ENCODE measurements around the gene SEMA4A.

SEMA4A gene

DNA sequence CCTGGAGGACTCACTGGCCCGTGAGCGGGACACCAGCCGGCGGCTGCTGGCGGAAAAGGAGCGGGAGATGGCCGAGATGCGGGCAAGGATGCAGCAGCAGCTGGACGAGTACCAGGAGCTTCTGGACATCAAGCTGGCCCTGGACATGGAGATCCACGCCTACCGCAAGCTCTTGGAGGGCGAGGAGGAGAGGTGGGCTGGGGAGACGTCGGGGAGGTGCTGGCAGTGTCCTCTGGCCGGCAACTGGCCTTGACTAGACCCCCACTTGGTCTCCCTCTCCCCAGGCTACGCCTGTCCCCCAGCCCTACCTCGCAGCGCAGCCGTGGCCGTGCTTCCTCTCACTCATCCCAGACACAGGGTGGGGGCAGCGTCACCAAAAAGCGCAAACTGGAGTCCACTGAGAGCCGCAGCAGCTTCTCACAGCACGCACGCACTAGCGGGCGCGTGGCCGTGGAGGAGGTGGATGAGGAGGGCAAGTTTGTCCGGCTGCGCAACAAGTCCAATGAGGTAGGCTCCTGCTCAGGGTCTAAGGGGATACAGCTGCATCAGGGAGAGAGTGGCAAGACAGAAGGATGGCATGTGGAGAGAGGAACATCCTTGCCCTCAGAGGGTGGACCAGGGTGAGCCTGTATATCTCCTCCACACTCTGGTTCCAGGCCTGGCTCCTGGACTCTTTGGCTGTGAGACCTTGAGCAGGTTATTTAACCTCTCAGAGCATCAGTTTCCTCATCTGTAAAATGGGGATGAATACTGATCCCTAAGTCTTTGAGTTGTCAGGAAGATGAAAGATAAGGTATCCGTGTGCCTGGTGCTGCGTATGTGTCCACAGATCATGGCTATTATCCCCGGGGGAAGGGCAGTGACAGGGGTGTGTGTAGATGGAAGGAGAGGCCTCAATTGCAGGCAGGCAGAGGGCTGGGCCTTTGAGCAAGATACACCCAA is 17.2 kb upstream of the SEMA4A start:
- no peak for DNase-seq (ENCODE audit: low read depth in 2 of 2)

DNA sequence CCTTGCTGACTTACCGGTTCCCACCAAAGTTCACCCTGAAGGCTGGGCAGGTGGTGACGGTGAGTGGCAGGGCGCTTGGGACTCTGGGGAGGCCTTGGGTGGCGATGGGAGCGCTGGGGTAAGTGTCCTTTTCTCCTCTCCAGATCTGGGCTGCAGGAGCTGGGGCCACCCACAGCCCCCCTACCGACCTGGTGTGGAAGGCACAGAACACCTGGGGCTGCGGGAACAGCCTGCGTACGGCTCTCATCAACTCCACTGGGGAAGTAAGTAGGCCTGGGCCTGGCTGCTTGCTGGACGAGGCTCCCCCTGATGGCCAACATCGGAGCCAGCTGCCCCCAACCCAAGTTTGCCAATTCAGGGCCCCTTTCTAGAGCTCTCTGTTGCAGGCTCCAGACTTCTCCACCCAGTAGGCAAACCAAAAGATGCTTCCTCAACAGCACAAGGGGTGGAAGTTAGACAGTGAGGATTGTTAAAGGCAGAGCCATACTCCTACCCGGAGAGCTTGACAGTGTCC is 16.4 kb upstream of the SEMA4A start:
- no peak for DNase-seq (ENCODE audit: low read depth in 2 of 2)

DNA sequence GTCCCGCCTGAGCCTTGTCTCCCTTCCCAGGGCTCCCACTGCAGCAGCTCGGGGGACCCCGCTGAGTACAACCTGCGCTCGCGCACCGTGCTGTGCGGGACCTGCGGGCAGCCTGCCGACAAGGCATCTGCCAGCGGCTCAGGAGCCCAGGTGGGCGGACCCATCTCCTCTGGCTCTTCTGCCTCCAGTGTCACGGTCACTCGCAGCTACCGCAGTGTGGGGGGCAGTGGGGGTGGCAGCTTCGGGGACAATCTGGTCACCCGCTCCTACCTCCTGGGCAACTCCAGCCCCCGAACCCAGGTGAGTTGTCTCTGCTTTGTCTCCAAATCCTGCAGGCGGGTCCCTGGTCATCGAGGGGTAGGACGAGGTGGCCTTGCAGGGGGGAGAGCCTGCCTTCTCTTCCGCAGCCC is 14.9 kb upstream of the SEMA4A start:
- DNase-seq (ENCODE audit: low read depth in 2 of 2) = no peak

DNA sequence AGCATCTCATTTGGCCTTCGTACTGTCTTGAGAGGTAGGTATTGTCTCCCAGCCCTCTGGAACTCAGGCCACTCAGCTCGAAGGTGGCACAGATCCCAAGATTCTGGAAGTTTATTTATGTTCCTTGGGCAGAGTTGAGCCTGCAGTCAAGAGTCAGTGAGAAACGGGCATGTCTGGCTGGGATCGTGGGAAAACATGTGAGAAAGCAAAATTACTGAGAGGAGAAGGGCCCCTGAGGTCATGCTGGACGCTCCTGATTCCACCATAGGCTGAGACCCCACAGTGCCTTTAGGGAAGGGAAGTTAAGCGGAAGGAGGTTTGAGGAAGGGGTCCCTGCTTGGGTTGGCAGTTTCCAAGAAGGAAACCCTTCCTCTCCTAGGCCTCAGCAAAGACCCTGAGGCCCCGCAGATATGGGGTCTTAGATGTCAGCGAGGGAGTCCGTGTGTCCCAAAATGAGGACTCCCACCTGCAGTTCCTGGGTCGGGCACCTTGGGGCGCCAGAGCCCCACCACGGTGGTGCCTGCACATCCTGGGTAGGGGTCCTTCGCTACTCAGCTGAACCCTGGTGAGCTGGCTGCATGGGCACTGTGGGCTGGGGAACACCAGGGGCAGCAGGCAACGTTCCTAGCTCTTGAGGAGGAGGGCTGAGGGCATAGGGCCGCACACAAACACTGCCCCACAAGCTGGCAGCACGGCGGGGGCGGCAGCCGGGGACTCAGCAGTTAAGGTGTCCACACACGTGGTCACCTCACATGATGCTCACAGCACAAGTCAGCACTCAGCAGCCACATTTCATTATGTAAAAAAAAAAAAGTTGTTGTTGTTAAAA is 12.3 kb upstream of the SEMA4A start:
- DNase-seq (ENCODE audit: low read depth in 2 of 2) = no peak

DNA sequence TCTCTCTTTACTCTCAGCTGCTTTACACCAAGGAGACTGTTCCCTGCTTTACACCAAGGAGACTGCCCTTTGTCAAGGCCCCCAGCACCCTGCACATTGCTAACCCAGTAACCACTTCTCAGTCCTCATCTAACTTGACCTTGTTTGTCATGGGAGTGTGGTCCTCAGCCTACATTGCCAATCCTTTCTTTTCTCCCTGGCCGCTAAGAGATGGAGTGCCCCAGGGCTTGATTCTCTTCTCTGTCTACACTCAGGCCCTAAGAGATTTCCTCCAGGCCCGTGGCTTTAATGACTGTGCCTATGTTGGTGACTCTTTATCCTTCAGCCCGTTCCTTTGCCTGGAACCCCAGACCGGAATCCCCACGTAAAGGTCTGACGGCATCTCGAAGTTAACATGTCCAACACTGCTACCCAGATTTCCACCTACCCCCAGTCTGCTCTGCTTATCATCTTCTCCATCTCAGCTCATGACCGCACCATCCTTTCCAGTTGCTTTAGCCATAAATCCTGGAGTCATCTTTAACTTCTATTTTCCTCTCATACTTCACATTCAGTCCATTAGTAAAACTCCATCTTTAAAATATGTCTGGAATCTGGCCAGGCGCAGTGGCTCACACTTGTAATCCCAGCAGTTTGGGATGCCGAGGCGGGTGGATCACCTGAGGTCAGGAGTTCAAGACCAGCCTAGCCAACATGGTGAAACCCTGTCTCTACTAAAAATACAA is 9.5 kb upstream of the SEMA4A start:
- no peak for DNase-seq (ENCODE audit: low read depth in 2 of 2)

DNA sequence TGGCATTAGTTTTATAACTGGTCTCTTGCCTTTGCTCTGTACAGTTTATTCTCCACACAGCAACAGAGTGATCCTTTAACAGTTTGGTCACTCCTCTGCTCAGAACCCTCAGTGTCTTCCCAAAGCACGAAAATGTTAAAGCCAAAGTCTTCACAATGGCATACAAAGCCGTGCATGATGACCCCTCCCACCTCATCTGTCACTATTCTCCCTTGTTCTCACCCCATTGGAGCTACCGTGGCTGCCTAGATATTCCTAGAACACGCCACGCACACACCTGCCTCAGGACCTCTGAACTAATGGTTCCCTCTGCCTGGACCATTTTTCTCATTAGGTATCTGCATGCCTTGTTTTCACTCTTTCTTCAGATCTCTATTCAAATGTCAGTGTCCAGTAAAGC is 8.6 kb upstream of the SEMA4A start:
- no peak for DNase-seq (ENCODE audit: low read depth in 2 of 2)

DNA sequence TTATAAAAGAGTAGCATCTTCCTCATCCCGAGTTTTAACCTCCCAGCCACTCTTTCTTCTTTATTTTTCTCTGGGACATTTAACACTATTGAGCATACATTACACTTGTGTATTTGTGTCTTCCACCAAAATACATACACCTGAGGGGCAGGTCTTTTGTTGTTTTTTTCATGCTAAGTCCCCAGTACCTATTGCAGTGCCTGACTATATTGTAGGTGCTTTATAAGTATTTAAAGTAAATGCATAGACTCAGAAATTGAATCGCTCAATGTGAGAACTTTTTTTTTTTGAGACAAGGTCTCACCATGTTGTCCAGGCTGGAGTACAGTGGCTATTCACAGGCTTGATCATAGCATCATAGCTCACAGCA is 7.8 kb upstream of the SEMA4A start:
- no peak for DNase-seq (ENCODE audit: low read depth in 2 of 2)

DNA sequence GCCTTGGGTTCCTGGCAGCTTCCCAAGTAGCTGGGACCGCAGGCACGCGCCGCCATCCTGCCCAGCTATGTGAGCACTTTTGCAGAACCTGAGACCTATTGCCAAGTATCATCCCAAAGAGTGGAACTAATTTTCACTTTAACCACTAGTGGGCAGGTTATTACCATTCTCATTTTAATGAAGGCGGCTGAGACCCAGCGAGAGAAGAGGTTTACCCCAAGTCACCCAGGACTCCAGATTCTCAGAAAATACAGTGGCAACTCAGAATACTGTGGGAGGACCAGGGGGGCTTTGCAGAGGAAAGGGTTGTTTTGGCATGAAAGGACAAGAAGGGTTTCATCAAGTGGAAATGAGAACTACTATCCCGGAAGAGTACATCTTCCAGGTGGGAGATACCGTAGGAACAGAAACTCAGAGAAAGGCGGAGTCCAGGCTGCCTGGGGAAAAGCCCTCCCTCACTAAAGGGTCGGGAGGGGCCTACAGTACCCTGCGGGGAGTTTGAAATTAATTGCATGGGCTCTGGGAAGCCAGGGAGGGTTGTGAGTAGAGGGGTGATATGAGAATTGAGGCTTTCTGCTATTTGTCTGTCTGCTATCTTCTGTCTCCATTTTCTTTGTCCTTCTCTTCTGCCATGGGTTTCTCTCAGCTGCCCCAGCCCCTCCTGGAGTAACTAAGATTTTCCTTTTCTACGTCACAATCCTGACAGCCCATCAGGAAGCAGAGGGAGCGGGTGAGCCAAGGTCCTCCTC is 7.2 kb upstream of the SEMA4A start:
- peak; percentile 78 to 79 for DNase-seq (ENCODE audit: low read depth in 2 of 2)

DNA sequence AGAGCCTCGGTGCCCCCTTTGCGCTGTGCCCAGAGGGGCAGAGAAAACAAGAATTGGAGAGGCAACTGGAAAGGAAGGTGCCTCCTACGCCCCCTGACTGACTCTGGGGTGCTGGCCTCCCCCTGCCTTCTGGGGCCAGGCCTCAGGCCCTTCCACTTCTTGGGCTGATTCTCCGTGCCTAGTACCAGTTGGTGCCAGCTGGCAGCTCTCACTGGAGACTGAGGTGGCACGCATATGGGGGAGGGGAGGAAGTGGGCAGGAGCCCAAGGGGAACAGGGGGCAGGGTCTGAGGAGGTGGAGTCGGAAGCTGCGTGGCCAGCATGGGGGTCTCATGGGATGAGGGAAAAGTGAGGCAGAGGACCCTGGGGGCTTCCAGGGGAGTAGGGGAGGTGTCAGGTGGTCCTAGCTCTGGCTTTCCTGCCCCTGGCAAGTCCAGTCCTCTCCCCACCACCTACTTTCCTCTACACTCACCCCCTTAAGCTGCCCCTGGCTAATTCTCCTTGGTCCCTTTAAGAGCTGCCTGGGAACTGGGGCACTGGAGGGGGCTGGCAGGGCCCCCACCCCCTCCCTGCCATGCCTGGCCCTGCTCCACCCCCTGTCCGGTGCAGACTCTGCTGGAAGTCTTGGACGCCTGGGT is 6.5 kb upstream of the SEMA4A start:
- DNase-seq (ENCODE audit: low read depth in 2 of 2) = no peak

DNA sequence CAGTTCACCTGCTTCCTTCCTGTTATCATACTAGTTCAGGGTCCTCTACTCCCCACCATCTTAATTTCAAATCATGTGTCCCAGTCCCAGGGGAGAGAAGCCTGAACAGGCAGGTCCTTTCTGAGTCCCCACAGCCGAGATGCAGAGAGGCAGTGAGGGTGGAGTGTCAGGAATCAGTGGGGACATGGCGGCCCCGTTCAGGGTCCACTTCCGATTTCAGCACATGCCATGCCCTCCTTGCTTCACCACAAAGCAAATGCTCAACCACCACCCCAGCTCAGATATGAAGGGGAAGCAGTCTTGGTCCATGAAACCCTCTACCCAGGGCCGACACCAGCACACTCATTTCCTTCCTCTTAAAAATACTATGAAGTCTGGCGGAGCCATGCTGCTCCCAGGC is 5.2 kb upstream of the SEMA4A start:
- DNase-seq (ENCODE audit: low read depth in 2 of 2) = no peak

DNA sequence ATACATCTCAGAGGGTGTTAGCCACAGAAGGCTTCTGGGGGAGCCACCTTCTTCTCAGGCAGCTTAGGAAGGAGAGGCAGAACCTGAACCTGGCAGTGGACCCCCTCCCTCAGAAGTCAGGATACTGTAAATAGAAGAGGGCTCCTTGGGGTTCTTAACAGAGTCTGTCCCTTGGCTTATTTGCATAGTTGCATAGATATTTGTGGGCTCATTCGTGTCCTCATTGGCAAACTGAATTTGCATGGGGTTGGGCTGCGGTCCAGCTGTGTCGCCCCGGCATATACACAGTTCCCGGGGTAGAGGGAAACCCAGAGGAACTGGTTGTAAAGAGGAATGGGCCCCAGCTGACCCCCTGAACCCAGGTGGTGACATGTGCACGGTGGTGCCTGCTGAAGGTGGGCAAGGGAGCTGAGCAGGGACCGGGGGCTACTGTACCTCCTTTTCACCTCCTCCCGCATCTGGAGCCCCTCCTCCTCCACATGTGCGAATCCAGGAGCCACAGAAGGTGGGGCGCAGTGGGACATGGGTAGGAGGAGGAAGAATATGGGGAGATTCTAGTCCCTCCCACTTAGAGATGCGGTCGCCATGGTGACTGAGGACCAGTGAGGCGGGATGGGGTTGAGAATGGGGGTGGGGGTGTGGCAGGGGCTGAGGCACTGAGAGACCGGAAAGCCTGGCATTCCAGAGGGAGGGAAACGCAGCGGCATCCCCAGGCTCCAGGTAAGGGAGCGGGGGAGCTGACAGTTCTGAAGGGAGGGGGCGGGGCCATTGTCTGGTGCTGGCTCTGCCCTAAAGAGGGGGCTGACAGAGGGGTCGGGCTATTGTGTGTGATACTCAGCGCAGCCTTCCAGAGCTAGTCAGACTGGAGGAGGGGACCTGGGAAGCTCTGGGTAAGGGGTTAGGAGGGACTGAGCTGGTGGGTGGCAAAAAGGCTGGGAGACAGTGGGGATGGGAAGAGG is 3.7 kb upstream of the SEMA4A start:
- DNase-seq (ENCODE audit: low read depth in 2 of 2) = no peak

DNA sequence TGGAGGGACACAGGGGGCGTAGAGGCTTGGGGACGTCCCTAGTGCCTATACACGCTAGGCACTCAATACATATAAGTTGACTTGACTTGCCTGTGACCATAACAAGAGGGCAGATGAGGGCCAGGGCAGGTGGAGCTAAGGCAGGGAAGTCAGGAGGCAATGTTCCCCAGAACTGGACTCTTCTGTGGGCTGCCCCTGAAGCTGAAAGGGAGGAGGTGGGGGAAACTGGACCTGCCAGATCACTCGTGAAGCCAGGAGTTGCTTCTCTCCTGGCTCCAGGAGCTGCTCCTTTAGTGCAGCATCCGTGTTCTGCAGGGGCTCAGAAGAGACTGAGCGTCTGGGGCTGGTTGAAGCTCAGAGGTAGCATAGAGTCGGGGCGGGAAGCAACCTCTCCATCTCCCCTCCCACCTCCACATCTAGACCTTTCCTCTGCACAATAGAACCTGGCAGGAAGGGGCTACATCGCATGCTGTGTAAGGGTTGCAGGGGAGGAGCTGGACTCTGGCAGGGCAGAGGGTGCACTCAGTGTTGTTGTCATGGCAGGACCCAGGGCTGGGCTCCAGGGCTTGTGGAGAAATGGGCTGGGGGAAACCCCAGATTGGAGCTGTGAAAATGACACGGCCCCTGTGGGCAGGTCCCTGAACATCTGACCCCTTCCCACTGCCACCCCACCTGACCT is 2.9 kb upstream of the SEMA4A start:
- no peak for DNase-seq (ENCODE audit: low read depth in 2 of 2)

DNA sequence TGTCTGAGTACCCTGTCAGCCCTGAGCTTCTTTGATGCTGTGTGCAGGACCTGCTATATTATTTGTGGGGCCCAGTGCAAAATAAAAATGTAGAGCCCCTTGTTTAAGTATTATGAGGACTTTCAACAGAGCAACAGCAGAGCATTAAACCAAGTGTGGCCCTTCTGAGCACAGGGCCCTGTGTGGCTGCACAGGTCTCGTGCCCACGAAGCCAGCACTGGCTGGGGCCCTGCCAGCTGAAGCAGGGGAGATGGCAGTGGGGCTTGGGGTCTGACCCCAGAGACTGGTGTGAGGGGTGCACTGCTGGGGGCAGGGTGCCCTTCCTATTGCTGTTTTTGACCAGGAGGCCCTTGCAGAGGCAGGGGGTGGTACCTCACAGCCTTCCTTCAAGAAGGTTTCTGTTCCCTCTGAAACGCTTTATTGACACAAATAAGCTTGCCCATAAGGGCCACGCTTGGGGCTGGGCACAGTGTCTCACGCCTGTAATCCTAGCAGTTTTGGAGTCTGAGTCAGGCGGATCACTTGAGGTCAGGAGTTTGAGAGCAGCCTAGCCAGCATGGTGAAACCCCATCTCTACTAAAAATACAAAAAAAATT is 2.2 kb upstream of the SEMA4A start:
- DNase-seq (ENCODE audit: low read depth in 2 of 2) = no peak

DNA sequence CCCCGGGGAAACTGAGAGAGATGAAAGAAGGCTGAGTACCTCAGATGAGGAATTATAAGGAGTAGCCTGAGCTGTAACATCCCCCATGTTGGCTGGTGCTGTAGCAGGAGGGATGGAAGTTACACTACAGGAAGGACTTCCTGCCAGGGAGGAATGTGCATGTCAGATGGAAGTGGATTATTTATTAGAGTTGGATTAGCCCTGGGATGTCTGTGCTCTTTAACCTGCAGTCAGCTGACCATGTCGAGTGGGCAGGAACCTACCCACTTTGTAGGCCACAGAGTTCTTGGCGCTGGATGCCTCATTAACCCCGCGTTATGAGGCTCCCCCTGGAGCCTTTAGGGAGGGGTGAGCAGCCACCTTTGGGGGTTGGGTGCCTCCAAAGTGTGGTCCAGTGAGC is 757 bp upstream of the SEMA4A start:
- DNase-seq (ENCODE audit: low read depth in 2 of 2) = no peak

DNA sequence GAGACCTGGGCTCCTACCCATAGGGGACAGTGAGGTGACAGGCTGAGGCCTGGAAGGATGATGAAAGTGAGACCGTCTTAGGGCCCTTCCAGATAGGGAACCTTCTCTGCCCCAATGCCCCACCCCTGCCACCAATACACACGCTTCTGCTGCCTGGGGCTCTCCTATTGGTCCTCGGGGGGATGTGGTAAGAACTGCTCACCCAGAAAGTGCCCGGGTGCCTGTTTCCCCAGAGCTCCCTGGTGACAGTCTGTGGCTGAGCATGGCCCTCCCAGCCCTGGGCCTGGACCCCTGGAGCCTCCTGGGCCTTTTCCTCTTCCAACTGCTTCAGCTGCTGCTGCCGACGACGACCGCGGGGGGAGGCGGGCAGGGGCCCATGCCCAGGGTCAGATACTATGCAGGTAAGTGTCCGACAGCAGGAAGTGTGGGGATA is 948 bp downstream of the SEMA4A start:
- no peak for DNase-seq (ENCODE audit: low read depth in 2 of 2)

DNA sequence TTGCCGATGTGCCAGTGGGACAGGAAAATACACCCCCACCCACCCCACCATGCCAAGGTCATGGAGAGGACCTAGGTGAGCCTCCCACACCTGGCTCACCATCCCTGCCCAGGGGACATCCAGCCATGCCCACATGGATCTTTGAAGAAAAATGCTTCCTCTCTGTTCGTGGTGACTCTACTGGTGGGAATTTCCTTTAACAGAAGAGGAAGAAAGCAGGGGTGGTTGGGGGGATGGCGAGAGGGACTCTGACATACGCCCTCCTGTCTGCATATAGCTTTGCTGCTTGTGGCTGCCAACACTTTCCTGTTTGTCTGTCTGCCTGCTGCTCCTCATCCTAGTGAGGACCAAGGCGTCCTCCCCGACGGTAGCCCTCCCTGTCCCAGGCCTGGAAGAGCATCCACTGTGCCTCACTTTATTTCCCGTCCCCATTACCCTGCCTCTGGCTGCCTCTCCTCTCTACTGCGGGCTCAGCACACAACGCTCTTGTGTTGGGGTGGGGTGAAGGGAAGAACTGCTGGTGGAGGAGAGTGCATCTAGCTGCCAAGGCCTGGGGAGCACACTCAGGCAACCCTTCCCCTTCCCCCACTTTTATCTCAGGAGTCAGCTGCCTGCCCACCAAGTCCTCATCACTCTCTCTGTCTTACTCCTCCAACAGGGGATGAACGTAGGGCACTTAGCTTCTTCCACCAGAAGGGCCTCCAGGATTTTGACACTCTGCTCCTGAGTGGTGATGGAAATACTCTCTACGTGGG is 2.5 kb downstream of the SEMA4A start:
- no peak for DNase-seq (ENCODE audit: low read depth in 2 of 2)

DNA sequence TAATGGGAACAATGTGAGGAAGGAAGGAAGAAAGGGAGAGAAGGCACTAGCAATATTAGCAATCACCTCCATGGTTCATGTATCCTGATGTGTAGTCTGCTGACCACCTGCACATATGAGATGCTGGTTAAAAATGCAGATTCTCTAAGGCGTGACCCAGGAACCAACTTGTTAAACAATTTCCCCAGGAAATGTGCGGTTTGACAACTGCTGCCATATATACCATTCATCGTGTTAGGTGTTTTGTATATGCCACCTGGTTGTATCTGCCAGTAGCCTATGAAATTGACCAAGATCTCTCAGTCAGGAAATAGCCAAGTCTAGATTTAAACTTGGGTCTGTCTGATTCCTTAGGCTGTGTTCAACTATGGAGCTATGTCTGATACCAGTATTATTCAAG is 4.1 kb downstream of the SEMA4A start:
- DNase-seq (ENCODE audit: low read depth in 2 of 2) = no peak

DNA sequence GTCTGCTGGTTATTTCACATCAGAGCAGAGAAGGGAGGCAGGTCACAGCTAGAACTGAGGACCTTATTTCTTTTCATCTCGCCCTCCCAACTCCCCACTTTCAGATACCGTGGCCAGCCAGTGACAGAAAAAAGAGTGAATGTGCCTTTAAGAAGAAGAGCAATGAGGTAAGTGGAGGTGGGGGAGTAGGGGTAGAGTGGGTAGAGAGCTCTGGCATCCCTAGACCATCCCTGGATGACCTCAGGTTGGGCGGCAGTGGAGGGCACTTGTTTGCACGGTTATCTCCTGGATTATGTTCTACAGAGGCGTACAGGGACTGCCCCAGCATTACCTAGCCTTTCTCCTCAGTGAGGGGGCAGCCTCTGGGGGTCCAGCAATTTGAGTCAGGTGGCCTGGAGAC is 4.6 kb downstream of the SEMA4A start:
- DNase-seq (ENCODE audit: low read depth in 2 of 2) = no peak

Data from fibroblast of skin of left biceps (primary cell).